Endodermal cell (in vitro differentiated cells): Measurements from ENCODE around the gene RAB44. TPM values are rescaled to one million over a fixed set of nuclear protein-coding genes. Genes with fewer than 3 reads are reported as not detected.
A peak's percentile ranks its signal among the peaks of the same experiment; 100 is the strongest.
"Not testable (repeated sequence)": the region's sequence is repeated elsewhere in the genome, so short reads cannot be mapped to it uniquely, and the experiment has no call there.

Experiments used
- DNase-seq: peaks from one replicate; pipeline ENCODE4 v3.0.0-alpha.2; 2017
- H3K27ac ChIP-seq: 2 replicates; pipeline ENCODE4 v1.5.1; 2013; ENCODE audit warnings: mild to moderate bottlenecking, low read depth, low read length, moderate library complexity
- H3K27me3 ChIP-seq: 2 replicates; pipeline ENCODE4 v1.6.1; 2013; ENCODE audit warnings: mild to moderate bottlenecking, low read length, moderate library complexity; ENCODE audit not compliant: insufficient read depth, control insufficient read depth, poor library complexity, severe bottlenecking
- H3K36me3 ChIP-seq: 2 replicates; pipeline ENCODE4 v1.7.0; 2013; ENCODE audit warnings: mild to moderate bottlenecking, low read length, moderate library complexity; ENCODE audit not compliant: control insufficient read depth, insufficient read depth
- H3K4me1 ChIP-seq: one replicate; pipeline ENCODE4 v1.7.0; 2013; ENCODE audit warnings: low read length; ENCODE audit not compliant: control insufficient read depth, insufficient read depth
- H3K4me3 ChIP-seq: 2 replicates; pipeline ENCODE4 v1.5.1; 2013; ENCODE audit warnings: mild to moderate bottlenecking, low read length, moderate library complexity
- H3K9ac ChIP-seq: 2 replicates; pipeline ENCODE4 v1.6.1; 2013; ENCODE audit warnings: mild to moderate bottlenecking, low read length, moderate library complexity; ENCODE audit not compliant: poor library complexity, severe bottlenecking; ENCODE audit errors: extremely low read depth
- H3K9me3 ChIP-seq: 2 replicates; pipeline ENCODE4 v1.6.1; 2013; ENCODE audit warnings: mild to moderate bottlenecking, low read length, moderate library complexity; ENCODE audit not compliant: control insufficient read depth
- H3K27ac Mint-ChIP-seq: 2 replicates; pipeline ENCODE4 v1.8.0; 2020; ENCODE audit warnings: mixed read lengths
- H3K27me3 Mint-ChIP-seq: 2 replicates; pipeline ENCODE4 v1.8.0; 2021; ENCODE audit warnings: mild to moderate bottlenecking, mixed read lengths; ENCODE audit not compliant: insufficient read depth
- H3K36me3 Mint-ChIP-seq: 2 replicates; pipeline ENCODE4 v1.8.0; 2020; ENCODE audit warnings: low read depth, mixed read lengths
- H3K4me1 Mint-ChIP-seq: 2 replicates; pipeline ENCODE4 v1.8.0; 2020; ENCODE audit warnings: mixed read lengths
- H3K4me3 Mint-ChIP-seq: 2 replicates; pipeline ENCODE4 v1.8.0; 2020; ENCODE audit warnings: mild to moderate bottlenecking, moderate library complexity, mixed read lengths
- H3K9me3 Mint-ChIP-seq: 2 replicates; pipeline ENCODE4 v1.8.0; 2020; ENCODE audit warnings: mild to moderate bottlenecking, mixed read lengths
- WGBS, 2 experiments: methylation state at CpG; one replicate each; pipeline versions ENCODE4 v1.1.5 to v1.1.7; 2013; ENCODE audit warnings: missing lambda C conversion rate in 2 of 2, mixed read lengths in 1 of 2; ENCODE audit not compliant: insufficient coverage in 1 of 2, insufficient read length in 1 of 2; 5-methylcytosine and 5-hydroxymethylcytosine counted together
- total RNA-seq, 2 donors: library from RNA; stranded (reverse); fragmentation: NEBNext Ultra II Directional in 1 of 2; extraction: Animal tissue kit (Norgen Biotek cat#: 25700) in 1 of 2; gene quantifications; 2 replicates in 1 of 2; 3 replicates in 1 of 2; pipeline ENCODE4 v1.2.1, GENCODE V29; 2021
- TF ChIP-seq, protein P1 (sequence below): fragments of 200-600 bp; sonication (generic); conservative IDR thresholded peaks from 2 replicates; pipeline ENCODE4 v1.5.0; 2021; ENCODE audit warnings: antibody characterized with exemption, mild to moderate bottlenecking

RAB44 gene
- total RNA-seq, 2 donors from 2014 or later, result not detected

DNA sequence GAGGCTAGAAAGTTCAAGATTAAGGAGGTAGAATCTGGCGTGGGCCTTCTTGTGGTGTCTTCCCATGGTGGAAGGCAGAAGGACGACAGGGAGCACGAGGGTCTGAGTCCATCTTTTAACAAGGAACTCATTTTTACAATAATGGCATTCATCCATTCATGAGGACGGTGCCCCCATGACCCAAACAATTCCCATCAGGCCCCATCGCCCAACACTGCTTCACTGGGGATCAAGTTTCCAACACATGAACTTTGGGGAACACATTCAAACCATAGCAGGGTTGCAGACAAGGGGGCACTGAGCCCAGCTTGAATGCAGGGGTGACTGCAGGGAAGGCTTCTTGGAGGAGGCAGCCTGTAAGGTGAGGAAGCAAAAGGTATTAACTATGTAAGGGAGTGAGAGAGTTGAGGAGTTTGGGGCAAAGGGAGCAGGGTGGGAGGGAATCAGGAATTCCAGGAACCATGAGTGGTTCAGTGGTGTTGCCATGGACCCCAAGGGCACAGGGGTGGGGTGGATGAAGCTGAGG, 5.5 kb downstream of the RAB44 start:
- H3K9me3 ChIP-seq, result no peaks in the 10 kb centered on the region
- no peak overlapping the region for H3K4me3 Mint-ChIP-seq
- no peaks in the 10 kb centered on the region for H3K9me3 Mint-ChIP-seq
- no peak overlapping the region for H3K4me3 ChIP-seq
- H3K27ac Mint-ChIP-seq, result no peak overlapping the region
- no peaks in the 10 kb centered on the region for H3K27me3 ChIP-seq
- H3K27ac ChIP-seq, result no peak overlapping the region
- DNase-seq, result peak; percentile 37
- no peaks in the 10 kb centered on the region for H3K36me3 Mint-ChIP-seq
- H3K36me3 ChIP-seq, result no peaks in the 10 kb centered on the region
- 86 to 95% methylated on average over 3 to 5 of the region's 5 CpGs for WGBS, 2 experiments
- H3K9ac ChIP-seq, result no peak overlapping the region
- H3K4me1 Mint-ChIP-seq, result peaks cover 5% of the 10 kb centered on the region
- peaks cover 6% of the 10 kb centered on the region for H3K4me1 ChIP-seq
- H3K27me3 Mint-ChIP-seq, result peaks cover 12% of the 10 kb centered on the region
- TF ChIP-seq, protein P1, sequence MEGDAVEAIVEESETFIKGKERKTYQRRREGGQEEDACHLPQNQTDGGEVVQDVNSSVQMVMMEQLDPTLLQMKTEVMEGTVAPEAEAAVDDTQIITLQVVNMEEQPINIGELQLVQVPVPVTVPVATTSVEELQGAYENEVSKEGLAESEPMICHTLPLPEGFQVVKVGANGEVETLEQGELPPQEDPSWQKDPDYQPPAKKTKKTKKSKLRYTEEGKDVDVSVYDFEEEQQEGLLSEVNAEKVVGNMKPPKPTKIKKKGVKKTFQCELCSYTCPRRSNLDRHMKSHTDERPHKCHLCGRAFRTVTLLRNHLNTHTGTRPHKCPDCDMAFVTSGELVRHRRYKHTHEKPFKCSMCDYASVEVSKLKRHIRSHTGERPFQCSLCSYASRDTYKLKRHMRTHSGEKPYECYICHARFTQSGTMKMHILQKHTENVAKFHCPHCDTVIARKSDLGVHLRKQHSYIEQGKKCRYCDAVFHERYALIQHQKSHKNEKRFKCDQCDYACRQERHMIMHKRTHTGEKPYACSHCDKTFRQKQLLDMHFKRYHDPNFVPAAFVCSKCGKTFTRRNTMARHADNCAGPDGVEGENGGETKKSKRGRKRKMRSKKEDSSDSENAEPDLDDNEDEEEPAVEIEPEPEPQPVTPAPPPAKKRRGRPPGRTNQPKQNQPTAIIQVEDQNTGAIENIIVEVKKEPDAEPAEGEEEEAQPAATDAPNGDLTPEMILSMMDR, result no peak

DNA sequence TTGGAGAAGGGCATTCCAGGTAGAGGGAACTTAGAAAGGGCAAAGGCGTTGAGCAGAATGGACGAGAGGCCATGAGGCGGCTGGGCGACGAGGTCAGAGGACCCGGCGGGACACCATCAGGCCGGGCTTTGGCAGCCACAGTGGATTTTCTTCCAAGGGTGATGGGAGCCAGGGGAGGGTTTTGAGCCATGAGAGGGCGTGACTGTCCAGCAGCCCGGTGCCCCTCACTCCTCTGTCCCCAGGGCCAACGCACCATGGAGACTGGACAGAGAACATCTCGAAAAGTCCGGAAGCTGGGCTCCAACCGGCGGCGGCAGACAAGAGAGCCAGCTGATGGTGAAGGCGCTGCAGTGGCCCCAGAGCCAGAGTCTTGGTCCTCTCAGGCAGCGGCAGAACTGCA, 6.4 kb downstream of the RAB44 start:
- Mint-ChIP-seq H3K4me3 (no peak overlapping the region), H3K27ac (no peak overlapping the region), H3K27me3 (peaks cover 7% of the 10 kb centered on the region), H3K36me3 (no peaks in the 10 kb centered on the region), H3K4me1 (peaks cover 5% of the 10 kb centered on the region), H3K9me3 (no peaks in the 10 kb centered on the region)
- no peaks in the 10 kb centered on the region for H3K9me3 ChIP-seq
- no peaks in the 10 kb centered on the region for H3K36me3 ChIP-seq
- DNase-seq, result peak; percentile 37
- TF ChIP-seq, protein P1, result no peak
- H3K27me3 ChIP-seq, result no peaks in the 10 kb centered on the region
- H3K27ac ChIP-seq, result no peak overlapping the region
- H3K4me3 ChIP-seq, result no peak overlapping the region
- 94 to 95% methylated on average over 8 to 18 of the region's 18 CpGs for WGBS, 2 experiments
- H3K9ac ChIP-seq, result no peak overlapping the region
- peaks cover 6% of the 10 kb centered on the region for H3K4me1 ChIP-seq

DNA sequence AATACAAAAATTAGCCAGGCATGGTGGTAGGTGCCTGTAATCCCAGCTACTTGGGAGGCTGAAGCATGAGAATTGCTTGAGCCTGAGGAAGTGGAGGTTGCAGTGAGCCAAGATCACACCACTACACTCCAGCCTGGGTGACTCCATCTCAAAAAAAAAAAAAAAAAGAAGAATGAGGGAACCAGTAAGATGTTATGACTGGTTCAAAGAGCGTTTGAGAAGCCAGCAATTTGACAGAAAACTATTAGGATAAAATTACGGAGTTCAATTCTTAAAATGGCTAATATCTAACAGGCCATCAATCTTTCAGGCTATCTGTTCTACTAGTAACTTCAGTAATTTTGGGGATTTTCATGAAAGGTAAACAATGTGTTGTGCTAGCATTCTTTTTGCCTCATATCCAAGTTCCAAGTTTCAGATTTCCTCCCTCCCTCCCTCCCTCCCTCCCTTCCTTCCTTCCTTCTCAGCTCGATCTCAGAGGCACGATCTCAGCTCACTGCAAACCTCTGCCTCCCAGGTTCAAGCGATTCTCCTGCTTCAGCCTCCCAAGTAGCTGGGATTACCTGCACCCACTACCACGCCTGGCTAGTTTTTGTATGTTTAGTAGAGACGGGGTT, 7.4 kb downstream of the RAB44 start:
- 84 to 90% methylated on average over 6 to 7 of the region's 7 CpGs for WGBS, 2 experiments
- H3K4me1 Mint-ChIP-seq, H3K27me3 ChIP-seq, H3K36me3 Mint-ChIP-seq, H3K36me3 ChIP-seq, H3K9me3 Mint-ChIP-seq, H3K27ac Mint-ChIP-seq, H3K4me3 Mint-ChIP-seq, H3K4me3 ChIP-seq, H3K4me1 ChIP-seq, H3K9me3 ChIP-seq, H3K27me3 Mint-ChIP-seq, H3K27ac ChIP-seq, DNase-seq, H3K9ac ChIP-seq: not testable (repeated sequence)
